ENCODE data around the gene ZBTB44.
"Not testable (repeated sequence)": the region's sequence is repeated elsewhere in the genome, so short reads cannot be mapped to it uniquely, and the experiment has no call there.

ZBTB44 gene

GRCh38 chr11:130201026-130201425, 113.7 kb downstream of the ZBTB44 start:
- TF ChIP-seq ZFX (IDR thresholded peaks at IDR 0.05) (no peak), CTCF (conservative IDR thresholded peaks at IDR 0.05) (no peak)
- H3K27ac ChIP-seq, result no peak overlapping the region

- no peak overlapping the region for H3K27ac ChIP-seq
- TF ChIP-seq CTCF (conservative IDR thresholded peaks at IDR 0.05) (no peak), ZFX (IDR thresholded peaks at IDR 0.05) (no peak)
Observed at GRCh38 chr11:130199792-130200191, 114.9 kb downstream of the ZBTB44 start.

GRCh38 chr11:130198964-130199363, 115.8 kb downstream of the ZBTB44 start:
- TF ChIP-seq ZFX (IDR thresholded peaks at IDR 0.05) (no peak), CTCF (conservative IDR thresholded peaks at IDR 0.05) (no peak)

GRCh38 chr11:130198292-130198691, 116.4 kb downstream of the ZBTB44 start:
- H3K27ac ChIP-seq, result no peak overlapping the region
- TF ChIP-seq CTCF (conservative IDR thresholded peaks at IDR 0.05), result no peak
- TF ChIP-seq ZFX (IDR thresholded peaks at IDR 0.05), result no peak

More at GRCh38 chr11:130198964-130199363, 115.8 kb downstream of the ZBTB44 start:
- no peak overlapping the region for H3K27ac ChIP-seq

- H3K27ac ChIP-seq, result no peak overlapping the region
- TF ChIP-seq CTCF (conservative IDR thresholded peaks at IDR 0.05), result no peak
- no peak for TF ChIP-seq ZFX (IDR thresholded peaks at IDR 0.05)
Observed at GRCh38 chr11:130197386-130198035, 117.2 kb downstream of the ZBTB44 start.

- H3K27ac ChIP-seq, result no peak overlapping the region
- TF ChIP-seq ZFX (IDR thresholded peaks at IDR 0.05), result no peak
- no peak for TF ChIP-seq CTCF (conservative IDR thresholded peaks at IDR 0.05)
Observed at GRCh38 chr11:130194241-130195023, 120.3 kb downstream of the ZBTB44 start.

GRCh38 chr11:130193551-130193950, 121.2 kb downstream of the ZBTB44 start:
- H3K27ac ChIP-seq, result not testable (repeated sequence)

Data from C4-2B (cell line).